HG02884 (cell line): ENCODE measurements around the gene TMEM74B.

Experiments used
- ATAC-seq: cut with Tn5 transposase; IDR thresholded peaks from one replicate; pipeline ENCODE4 v1.9.1; 2021; ENCODE audit warnings: mild to moderate bottlenecking, moderate library complexity; ENCODE audit not compliant: unreplicated experiment

TMEM74B gene

GRCh38 chr20:1183153-1183552, 1.6 kb downstream of the TMEM74B start:
- ATAC-seq = no peak

DNA sequence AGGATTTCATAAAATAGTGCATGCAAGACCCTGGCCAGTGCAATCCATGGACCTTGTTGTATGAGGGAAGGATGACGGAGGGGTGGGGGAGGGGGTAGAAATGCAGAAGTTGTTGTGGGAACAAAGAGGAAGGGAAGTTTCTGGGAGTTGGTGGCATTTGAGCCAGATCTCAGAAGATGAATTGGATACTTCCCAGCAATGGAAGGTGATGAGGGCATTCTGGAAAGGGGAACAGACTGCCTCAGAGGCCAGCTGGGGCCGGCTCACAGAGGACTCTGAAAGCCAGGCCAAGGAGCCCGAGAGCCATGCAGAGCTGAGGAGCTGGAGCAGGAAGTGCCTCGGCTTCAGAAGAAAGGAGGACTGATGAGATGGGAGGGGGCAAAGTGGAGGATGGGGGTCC, 2.7 kb downstream of the TMEM74B start:
- ATAC-seq = no peak

- ATAC-seq = no peak
Measured at GRCh38 chr20:1180949-1181348, 3.8 kb downstream of the TMEM74B start.

DNA sequence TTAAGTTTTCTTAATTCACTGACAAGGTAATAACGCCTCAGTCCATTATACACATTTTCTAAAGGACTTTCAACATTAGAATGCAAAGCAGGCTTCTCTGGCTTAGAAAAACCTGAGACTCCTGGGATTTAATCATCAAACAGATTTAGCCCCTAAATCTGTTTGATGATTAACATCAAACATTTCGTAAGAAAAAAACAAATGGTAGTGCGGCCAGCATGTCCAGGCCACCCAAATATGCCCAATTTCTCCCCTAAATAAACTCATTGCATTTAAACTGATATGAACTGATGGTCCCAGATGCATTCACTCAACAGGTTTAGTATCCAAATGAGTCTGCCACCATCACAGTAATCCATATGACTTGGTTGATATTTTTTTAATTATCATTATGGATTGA, 6.2 kb downstream of the TMEM74B start:
- no peak for ATAC-seq

DNA sequence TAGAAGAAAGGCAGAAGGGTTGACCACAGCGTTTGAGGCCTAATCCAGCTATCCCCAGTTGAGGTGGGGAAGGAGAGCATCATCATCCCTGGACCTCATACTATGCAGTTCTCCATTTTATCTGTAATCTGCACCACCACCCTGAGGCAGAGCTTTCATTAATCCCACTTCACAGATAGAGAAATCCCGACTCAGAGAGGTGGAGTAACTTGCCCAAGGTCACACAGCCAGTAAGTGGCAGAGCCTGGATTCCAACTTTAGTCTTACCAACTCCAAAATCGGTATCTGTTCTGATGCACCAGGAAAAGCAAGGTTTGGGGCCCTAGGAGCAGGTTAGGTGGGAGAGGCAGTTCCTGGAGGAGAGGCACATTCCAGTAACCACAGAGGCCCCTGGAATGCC, 6.7 kb downstream of the TMEM74B start:
- ATAC-seq = no peak

DNA sequence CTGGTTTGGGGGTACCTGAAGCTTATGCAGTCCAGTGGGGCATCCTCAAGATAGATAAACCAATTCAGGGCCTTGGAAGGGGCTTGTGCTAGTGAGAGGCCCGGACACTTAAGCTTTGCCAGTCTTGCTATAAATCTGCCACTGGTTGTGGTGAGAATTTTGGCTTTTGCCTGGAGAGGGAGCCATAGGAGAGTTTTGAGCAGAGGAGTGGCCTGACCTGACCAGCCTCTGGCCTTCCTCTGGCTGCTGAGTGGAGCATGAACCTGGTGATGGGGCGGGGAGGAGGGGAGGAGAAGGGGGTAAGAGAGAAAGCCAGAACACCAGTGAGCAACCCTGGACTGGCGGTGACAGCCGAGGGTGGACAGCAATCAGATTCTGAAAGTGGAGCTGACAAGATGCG, 7.1 kb downstream of the TMEM74B start:
- no peak for ATAC-seq

GRCh38 chr20:1174787-1175186, 10.0 kb downstream of the TMEM74B start:
- ATAC-seq = no peak

DNA sequence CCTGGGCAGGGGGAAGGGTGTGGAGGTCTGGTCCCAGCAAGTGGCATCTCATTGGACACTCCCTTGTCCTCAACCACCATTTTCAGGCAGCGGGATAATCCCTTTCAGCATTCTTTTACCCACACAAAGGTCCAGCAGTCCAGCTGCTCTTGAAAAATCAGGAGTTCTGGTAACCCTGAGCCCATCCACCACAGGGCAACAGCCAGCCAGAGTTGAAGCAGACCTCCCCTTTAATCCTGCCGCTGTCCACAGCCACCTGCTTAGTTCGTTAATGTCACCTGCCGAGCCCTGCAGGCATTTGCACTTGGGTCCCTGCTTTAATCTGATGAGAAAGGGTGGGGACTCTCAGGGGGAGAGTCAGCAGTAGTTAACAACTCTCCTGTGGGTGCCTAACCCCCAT, 11.1 kb downstream of the TMEM74B start:
- ATAC-seq = no peak

- no peak for ATAC-seq
Measured at GRCh38 chr20:1171461-1172093, 13.2 kb downstream of the TMEM74B start.

DNA sequence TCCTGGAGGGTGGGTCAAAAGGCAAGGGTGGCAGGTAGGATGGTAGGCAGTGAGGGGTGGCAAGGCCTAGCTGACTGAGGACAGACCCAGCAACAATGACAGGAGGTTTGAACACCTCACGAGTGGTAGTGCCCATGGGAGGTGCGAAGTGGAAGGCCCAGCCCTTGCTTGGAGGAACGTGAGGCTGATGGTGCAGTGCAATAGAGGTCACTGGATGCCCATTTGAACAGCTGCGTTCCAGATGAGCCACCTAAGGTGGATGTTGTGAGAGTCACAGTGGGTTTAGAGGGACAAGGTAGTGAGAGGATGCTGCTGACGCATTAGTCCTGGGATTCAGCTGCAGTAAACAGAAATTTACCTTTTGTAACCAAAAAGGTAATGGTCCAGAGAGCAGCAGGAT, 15.6 kb downstream of the TMEM74B start:
- no peak for ATAC-seq

DNA sequence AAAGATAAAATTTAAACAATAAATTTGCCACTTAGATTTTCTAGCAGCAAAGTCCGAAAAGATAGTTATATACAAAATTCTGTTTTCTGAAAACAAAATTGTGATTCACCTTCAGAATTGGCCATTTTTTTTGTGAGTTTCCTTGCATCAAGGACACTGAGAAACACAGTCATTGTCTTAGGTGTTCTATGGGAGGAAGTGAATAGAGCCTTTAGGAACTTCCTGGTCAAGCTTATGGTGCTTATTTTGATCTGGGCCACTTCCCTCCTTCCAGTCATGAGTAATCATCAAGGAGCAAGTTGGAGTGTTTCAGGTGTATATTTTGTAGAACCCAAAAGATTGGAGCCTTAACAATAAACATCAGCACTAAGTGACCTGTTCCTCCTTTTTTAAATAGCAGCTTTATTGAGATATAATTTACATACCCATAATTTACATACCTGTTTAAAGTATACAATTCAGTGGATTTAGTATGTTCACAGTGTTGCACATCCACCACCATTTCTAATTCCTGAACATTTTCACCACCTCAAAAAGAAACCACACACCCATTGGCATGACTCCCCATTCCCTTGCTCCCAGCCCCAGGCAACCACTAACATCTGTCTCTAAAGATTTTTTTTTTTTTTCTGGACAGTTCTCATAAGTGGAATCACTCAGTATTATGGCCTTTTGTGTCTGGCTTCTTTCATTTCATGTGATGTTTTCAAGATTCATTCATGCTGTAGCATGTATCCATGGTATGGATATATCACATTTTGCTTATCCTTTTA, 17.6 kb downstream of the TMEM74B start:
- no peak for ATAC-seq

DNA sequence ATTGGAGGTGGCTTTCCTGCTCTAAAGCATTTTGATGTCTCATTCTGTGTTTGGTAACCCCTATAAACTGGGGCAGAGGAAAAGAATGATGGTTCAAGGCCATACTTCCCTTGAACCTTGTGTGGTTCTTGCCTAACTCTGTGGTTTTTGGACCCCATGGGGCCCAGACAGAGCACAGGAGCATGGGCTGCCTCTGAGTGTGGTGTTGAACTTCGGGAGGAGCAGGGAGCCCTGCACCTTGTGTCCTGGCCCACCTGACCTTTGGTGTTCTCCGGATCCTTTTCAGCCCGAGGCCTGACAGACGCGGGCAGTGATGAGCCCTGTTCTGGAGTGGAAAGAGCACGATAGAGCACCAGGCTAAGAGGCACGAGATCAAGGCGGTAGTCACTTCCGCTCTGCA, 18.8 kb downstream of the TMEM74B start:
- ATAC-seq = no peak

DNA sequence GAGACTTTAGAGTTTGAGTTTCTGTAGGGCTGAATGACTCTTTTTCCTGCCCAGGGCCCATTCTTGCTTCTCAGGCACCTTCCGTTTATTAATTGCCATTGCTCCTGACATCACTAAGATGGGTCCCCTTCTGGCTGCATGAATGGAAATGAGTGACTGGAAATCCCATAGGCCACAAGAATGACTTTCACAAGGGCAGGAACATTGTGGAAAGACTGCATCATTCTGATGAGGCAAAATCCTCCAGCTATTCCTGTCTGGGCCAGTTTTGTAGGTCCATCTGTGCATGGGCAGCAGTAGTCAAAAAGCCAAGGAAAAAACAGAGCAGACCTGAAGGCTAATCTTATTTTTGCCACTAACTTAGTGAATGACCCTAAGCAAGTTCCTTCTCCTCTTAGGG, 19.3 kb downstream of the TMEM74B start:
- ATAC-seq = no peak

DNA sequence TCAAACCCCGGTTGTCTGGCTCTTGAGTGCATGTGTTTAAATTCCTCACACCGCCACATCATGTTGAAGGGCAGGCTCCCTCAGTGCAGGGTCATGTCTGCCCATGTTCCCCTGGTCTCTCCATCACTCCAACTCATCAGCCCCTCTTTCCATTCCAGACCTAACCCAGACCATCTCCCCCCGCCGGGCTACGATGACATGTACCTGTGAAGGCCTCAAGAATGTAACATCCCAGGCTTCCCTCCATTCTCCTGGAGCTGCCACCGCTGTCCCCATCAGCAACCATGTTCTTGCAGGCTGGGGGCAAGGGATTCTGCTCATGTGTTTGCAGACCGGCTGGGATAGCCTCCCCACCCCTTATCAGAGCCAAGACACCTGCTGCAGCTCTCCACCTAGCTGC, 19.9 kb downstream of the TMEM74B start:
- no peak for ATAC-seq

DNA sequence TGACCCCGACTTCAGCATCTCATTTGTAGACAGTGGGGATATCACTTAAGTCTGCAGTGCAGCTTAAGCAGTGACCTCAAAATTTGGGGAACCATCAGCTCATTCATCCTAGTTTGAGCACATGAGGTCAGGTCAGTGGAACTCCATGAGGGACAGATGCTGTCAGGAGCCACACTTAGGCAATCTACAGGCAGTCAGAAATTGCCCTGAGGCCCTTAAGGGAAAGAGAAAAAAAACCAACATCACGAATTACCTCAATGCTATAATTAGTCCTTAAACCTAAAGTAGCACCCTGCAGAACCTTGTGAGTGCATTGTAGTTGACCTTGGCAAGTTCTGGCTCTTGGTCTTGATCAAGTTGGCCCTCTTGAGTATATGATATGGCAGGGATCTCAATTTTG, 21.1 kb downstream of the TMEM74B start:
- ATAC-seq = no peak

DNA sequence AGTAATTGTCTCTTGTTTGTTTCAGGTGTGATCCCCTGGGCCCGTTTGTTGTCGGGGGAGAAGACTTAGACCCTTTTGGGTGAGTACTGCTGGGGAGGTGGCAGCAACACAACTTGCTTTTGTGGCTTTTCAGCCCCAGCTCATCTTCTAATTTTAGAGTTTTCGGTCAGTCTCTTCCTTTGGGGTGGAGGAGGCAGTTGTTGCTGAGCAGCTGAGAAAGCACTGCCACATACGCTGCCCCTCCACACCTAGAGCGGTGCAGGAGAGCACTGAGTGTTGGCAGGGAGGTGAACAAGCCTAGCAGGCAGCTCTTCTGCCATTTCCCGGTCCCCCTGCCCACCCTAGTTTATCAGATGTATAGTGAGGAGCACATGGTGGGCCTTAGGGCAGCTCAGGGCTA, 21.7 kb downstream of the TMEM74B start:
- no peak for ATAC-seq

DNA sequence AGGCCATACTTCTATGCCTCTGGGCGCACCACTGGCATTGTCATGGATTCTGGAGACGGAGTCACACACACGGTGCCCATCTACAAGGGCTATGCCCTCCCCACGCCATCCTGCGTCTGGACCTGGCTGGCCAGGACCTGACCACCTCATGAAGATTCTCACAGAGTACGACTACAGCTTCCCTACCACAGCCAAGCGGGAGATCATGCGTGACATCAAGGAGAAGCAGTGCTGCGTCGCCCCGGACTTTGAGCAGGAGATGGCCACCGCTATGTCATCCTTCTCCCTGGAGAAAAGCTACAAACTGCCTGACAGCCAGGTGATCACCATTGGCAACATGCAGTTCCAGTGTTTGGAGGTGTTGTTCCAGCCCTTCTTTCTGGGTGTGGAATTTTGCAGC, 23.8 kb downstream of the TMEM74B start:
- no peak for ATAC-seq

- no peak for ATAC-seq
Measured at GRCh38 chr20:1160496-1160895, 24.3 kb downstream of the TMEM74B start.

GRCh38 chr20:1155342-1155741, 29.4 kb downstream of the TMEM74B start:
- ATAC-seq = no peak

DNA sequence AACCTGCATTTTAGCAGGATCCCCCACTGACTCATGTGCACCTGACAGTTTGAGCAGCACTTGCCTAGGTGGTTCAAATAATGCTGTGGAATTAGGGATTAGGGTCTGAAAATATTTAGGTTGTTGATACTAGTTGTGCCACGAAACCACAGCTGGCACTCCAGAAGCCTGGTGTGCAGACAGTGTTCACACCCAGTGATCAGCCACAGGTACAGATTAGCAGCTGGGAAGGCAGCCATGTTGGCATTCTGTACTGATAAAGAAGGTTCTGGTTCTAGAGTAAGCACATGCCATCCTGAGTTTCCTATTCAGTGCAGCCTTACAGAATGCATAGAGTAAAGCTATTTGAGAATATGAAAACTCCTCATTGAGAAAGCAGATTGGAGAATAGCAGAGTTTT, 30.1 kb downstream of the TMEM74B start:
- ATAC-seq = no peak

- no peak for ATAC-seq
Measured at GRCh38 chr20:1154226-1154625, 30.6 kb downstream of the TMEM74B start.

- ATAC-seq = no peak
Measured at GRCh38 chr20:1150968-1151367, 33.8 kb downstream of the TMEM74B start.

DNA sequence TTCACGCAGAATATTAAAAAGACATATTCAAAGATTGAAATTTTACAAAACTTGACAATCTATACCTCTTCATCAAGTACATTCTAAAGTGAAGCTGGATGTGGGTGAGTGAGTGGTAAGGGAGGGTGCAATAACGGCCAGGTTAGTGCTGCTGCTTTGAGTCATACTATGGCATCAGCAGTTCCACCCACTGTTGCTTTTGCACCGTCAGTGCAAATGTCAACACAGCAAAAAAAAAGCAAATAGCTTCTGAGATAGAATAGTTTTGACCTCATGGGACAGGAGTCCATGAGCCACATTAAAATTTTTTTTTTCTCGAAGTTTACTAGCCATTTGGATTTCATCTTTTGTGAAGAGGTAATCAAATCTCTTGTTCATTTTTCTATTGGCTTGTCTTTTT, 34.6 kb downstream of the TMEM74B start:
- ATAC-seq = no peak
